NCI-H128 (cell line): ENCODE results near the gene ZNF785.
"Not testable (repeated sequence)": the region's sequence is repeated elsewhere in the genome, so short reads cannot be mapped to it uniquely, and the experiment has no call there.

Source experiments
- DNase-seq: peaks from one replicate; lab custom pipeline; 2025; ENCODE audit not compliant: unreplicated experiment; lab: John Stamatoyannopoulos, UW

ZNF785 gene

DNA sequence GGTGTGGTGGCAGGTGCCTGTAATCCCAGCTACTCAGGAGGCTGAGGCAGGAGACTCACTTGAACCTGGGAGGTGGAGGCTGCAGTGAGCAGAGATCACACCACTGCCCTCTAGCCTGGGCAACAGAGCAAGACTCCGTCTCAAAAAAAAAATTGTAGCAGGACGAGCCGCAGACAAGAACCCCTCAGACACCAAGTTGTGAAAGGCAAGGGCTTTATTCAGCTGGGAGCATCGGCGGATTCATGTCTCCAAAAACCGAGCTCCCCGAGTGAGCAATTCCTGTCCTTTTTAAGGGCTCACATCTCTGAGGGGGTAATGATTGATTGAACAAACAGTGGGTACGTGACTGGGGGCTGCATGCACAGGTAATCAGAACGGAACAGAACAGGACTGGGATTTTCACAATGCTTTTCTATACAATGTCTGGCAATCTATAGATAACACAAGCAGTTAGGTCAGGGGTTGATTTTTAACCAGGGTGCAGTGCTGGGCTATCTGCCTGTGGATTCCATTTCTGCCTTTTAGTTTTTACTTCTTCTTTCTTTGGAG, 44.5 kb downstream of the ZNF785 start:
- DNase-seq = not testable (repeated sequence)

- not testable (repeated sequence) for DNase-seq
Observed at GRCh38 chr16:30539986-30540526, 45.4 kb downstream of the ZNF785 start.

- no peak for DNase-seq
Observed at GRCh38 chr16:30539000-30539964, 46.2 kb downstream of the ZNF785 start.

GRCh38 chr16:30536391-30537024, 49.0 kb downstream of the ZNF785 start:
- not testable (repeated sequence) for DNase-seq

GRCh38 chr16:30535777-30536190, 49.7 kb downstream of the ZNF785 start:
- DNase-seq = peak; percentile 6

DNA sequence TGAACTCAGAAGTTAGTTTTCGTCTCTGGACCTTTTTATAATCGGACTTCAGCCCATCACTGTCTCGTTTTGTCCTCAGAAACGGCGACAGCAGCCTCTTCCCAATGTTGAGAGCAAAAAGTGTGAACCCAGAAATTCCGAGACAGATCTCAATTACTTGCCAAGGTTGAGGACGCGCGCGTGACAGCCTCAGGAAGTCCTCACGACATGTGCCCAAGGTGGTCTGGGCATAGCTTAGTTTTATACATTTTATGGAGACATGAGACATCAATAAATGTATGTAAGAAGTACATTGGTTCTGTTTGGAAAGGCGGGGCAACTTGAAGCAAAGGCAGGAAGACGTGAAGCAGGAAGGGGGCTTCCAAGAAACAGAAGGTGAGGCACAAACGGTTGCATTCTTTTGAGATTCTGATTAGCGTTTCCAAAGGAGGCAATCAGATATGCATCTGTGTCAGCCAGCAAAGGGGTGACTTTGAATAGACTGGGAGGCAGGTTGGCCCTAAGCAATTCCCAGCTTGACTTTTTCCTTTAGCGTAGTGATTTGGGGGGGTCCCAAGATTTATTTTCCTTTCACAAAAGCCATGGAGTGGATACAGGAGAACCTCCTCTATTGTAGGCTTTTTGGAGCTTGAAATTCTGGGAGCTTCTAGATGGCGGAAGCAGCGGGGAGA, 50.3 kb downstream of the ZNF785 start:
- DNase-seq = no peak

GRCh38 chr16:30534368-30535105, 51.0 kb downstream of the ZNF785 start, which contains the start of gene ZNF747:
Gene ZNF747, minus strand, starts transcription at chr16:30534858. Its CDS starts 179 bp downstream, at chr16:30534679.
- peak; percentile 75 for DNase-seq

- no peak for DNase-seq
Observed at GRCh38 chr16:30533748-30534367, 51.6 kb downstream of the ZNF785 start.

GRCh38 chr16:30533146-30533522, 52.4 kb downstream of the ZNF785 start:
- DNase-seq = no peak

- no peak for DNase-seq
Observed at GRCh38 chr16:30532285-30533145, 53.0 kb downstream of the ZNF785 start.
